ENCODE measurements around the gene TBXT.

Gene TBXT

GRCh38 chr6:166172546-166172945, 4.9 kb upstream of the TBXT start:
- H3K4me3 ChIP-seq (ENCODE audit: low read depth, low read length): no peak overlapping the region
- no peak for TF ChIP-seq CTCF (IDR thresholded peaks at IDR 0.05; ENCODE audit: low read depth, low read length, missing control alignments)
- DNase-seq (ENCODE audit: low read depth): no peak
- in situ Hi-C loops (cut with HindIII; ENCODE audit: low sequenced_read_pairs): no loop called here

GRCh38 chr6:166169549-166170421, 2.1 kb upstream of the TBXT start:
- no peak for TF ChIP-seq CTCF (IDR thresholded peaks at IDR 0.05; ENCODE audit: low read depth, low read length, missing control alignments)
- H3K4me3 ChIP-seq (ENCODE audit: low read depth, low read length): no peak overlapping the region
- in situ Hi-C loops (cut with HindIII; ENCODE audit: low sequenced_read_pairs): no loop called here
- DNase-seq (ENCODE audit: low read depth): no peak

GRCh38 chr6:166168616-166169548, 1.2 kb upstream of the TBXT start:
- H3K4me3 ChIP-seq (ENCODE audit: low read depth, low read length): no peak overlapping the region
- no peak for TF ChIP-seq CTCF (IDR thresholded peaks at IDR 0.05; ENCODE audit: low read depth, low read length, missing control alignments)
- in situ Hi-C loops (cut with HindIII; ENCODE audit: low sequenced_read_pairs): no loop called here
- no peak for DNase-seq (ENCODE audit: low read depth)

- in situ Hi-C loops (cut with HindIII; ENCODE audit: low sequenced_read_pairs): no loop called here
- no peak for TF ChIP-seq CTCF (IDR thresholded peaks at IDR 0.05; ENCODE audit: low read depth, low read length, missing control alignments)
- no peak for DNase-seq (ENCODE audit: low read depth)
- no peak overlapping the region for H3K4me3 ChIP-seq (ENCODE audit: low read depth, low read length)
These were observed 356 bp downstream of the TBXT start for GRCh38 chr6:166167258-166167731.

- H3K4me3 ChIP-seq (ENCODE audit: low read depth, low read length): no peak overlapping the region
- DNase-seq (ENCODE audit: low read depth): no peak
- in situ Hi-C loops (cut with HindIII; ENCODE audit: low sequenced_read_pairs): no loop called here
- TF ChIP-seq CTCF (IDR thresholded peaks at IDR 0.05; ENCODE audit: low read depth, low read length, missing control alignments): no peak
These were observed 1.1 kb downstream of the TBXT start for GRCh38 chr6:166166314-166167257.

All from astrocyte of the cerebellum (primary cell).